Skin epidermis (tissue), 12 donors: ENCODE measurements around the gene DHX34.
"Not testable (repeated sequence)": the region's sequence is repeated elsewhere in the genome, so short reads cannot be mapped to it uniquely, and the experiment has no call there.

Source experiments
- H3K27ac ChIP-seq, 21 experiments: fragments of 200-600 bp; sonication (generic) in 11 of 21; one replicate each; pipeline ENCODE4 v1.5.0; 2020; ENCODE audit warnings: mild to moderate bottlenecking in 3 of 21, inconsistent platforms in 2 of 21, moderate library complexity in 2 of 21
- H3K4me3 ChIP-seq, 7 experiments: fragments of 200-600 bp; sonication (generic) in 2 of 7; one replicate each; pipeline ENCODE4 v1.5.0; 2020; ENCODE audit warnings: inconsistent platforms in 2 of 7, mild to moderate bottlenecking in 2 of 7, moderate library complexity in 1 of 7

DHX34 gene

GRCh38 chr19:47357788-47358680 lies 8.9 kb downstream of the DHX34 start:
- no peak overlapping the region for H3K27ac ChIP-seq
- H3K4me3 ChIP-seq, result no peak overlapping the region

GRCh38 chr19:47358936-47359335 lies 9.8 kb downstream of the DHX34 start:
- no peak overlapping the region for H3K4me3 ChIP-seq

GRCh38 chr19:47362321-47362720 lies 13.2 kb downstream of the DHX34 start:
- H3K27ac ChIP-seq, result no peak overlapping the region
- H3K4me3 ChIP-seq, result no peak overlapping the region

More at GRCh38 chr19:47358936-47359335, 9.8 kb downstream of the DHX34 start:
- H3K27ac ChIP-seq, result no peak overlapping the region

GRCh38 chr19:47363758-47364531 lies 14.8 kb downstream of the DHX34 start:
- H3K27ac ChIP-seq, result peak overlapping the region in 1 of 21 experiments; percentile 8

GRCh38 chr19:47365455-47365854 lies 16.3 kb downstream of the DHX34 start:
- H3K27ac ChIP-seq, H3K4me3 ChIP-seq: not testable (repeated sequence)

More at GRCh38 chr19:47363758-47364531, 14.8 kb downstream of the DHX34 start:
- H3K4me3 ChIP-seq, result no peak overlapping the region

GRCh38 chr19:47370045-47370611 lies 21.0 kb downstream of the DHX34 start:
- peak overlapping the region in 15 of 21 experiments; percentile 29 to 79 (median 63) for H3K27ac ChIP-seq

GRCh38 chr19:47371261-47371660 lies 22.1 kb downstream of the DHX34 start:
- no peak overlapping the region for H3K4me3 ChIP-seq
- H3K27ac ChIP-seq, result peak overlapping the region in 10 of 21 experiments; percentile 0 to 79 (median 58)

More at GRCh38 chr19:47370045-47370611, 21.0 kb downstream of the DHX34 start:
- no peak overlapping the region for H3K4me3 ChIP-seq

- Histone ChIP-seq H3K27ac (no peak overlapping the region), H3K4me3 (no peak overlapping the region)
Measured at GRCh38 chr19:47372603-47373002, 23.5 kb downstream of the DHX34 start.

GRCh38 chr19:47373246-47374240 lies 24.4 kb downstream of the DHX34 start:
- H3K27ac ChIP-seq, result no peak overlapping the region
- H3K4me3 ChIP-seq, result no peak overlapping the region

GRCh38 chr19:47374876-47375693 lies 26.0 kb downstream of the DHX34 start:
- no peak overlapping the region for H3K4me3 ChIP-seq
- H3K27ac ChIP-seq, result no peak overlapping the region

GRCh38 chr19:47375694-47376588 lies 26.8 kb downstream of the DHX34 start:
- H3K27ac ChIP-seq, result no peak overlapping the region
- no peak overlapping the region for H3K4me3 ChIP-seq

- Histone ChIP-seq H3K27ac (no peak overlapping the region), H3K4me3 (no peak overlapping the region)
Measured at GRCh38 chr19:47376589-47377144, 27.6 kb downstream of the DHX34 start.

- no peak overlapping the region for H3K27ac ChIP-seq
Measured at GRCh38 chr19:47377208-47377701, 28.1 kb downstream of the DHX34 start.

GRCh38 chr19:47377801-47378200 lies 28.7 kb downstream of the DHX34 start:
- Histone ChIP-seq H3K4me3 (no peak overlapping the region), H3K27ac (no peak overlapping the region)

More at GRCh38 chr19:47377208-47377701, 28.1 kb downstream of the DHX34 start:
- no peak overlapping the region for H3K4me3 ChIP-seq

GRCh38 chr19:47378246-47378645 lies 29.1 kb downstream of the DHX34 start:
- no peak overlapping the region for H3K4me3 ChIP-seq
- no peak overlapping the region for H3K27ac ChIP-seq

- Histone ChIP-seq H3K27ac (no peak overlapping the region), H3K4me3 (no peak overlapping the region)
Measured at GRCh38 chr19:47379381-47379938, 30.3 kb downstream of the DHX34 start.
